ENCODE measurements around the gene TFDP2.

The TFDP2 gene

DNA sequence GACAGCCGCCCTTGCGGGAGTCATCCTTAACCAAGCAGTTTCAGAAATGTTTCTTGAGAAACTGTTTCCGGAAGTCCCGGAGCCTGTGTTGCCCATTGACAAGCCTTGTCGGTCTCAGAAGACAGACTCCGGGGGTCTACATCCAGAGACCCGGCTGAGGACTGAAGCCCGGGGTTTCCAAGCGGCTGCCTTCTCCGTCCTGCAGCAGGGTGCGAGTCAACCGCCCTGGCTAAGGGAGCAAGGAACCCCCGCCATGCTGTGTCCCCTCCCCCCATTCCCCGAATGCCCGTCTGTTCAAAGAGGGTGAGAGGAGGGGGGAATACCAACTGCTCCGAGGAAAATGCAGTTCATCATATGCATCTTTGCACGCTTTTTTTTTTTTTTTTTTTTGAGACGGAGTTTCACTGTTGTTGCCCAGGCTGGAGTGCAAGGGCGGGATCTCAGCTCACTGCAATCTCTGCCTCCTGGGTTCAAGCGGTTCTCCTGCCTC is 211.3 kb downstream of the TFDP2 start:
- no peak overlapping the region for H3K4me3 ChIP-seq (ENCODE audit: low read length, poor library complexity, severe bottlenecking)

DNA sequence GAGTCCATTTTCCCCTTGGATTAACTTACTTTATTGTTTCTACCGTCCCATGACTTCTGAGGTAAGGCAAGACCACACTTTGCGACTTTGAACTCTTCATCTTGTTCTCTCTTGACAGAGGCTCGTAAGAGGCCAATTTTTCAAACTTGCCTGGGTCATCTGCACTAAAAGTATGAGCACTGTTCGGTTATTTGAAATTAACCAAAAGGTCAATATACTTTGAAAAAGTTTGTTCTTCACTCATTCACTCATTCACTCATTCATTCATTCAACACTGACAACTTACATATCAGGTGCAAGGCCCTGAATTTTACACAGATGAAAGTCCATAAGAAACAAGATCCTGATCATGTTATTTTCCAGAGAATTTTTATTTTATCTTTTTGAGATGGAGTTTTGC is 215.0 kb downstream of the TFDP2 start:
- no peak overlapping the region for H3K9ac ChIP-seq (ENCODE audit: low read depth, low read length, poor library complexity, severe bottlenecking)
- H3K79me2 ChIP-seq (ENCODE audit: insufficient read depth, low read length): no peaks in the 10 kb centered on the region
- H3K4me2 ChIP-seq (ENCODE audit: low read depth, low read length, poor library complexity, severe bottlenecking): peak overlapping the region; percentile 46
- H3F3A ChIP-seq (ENCODE audit: low read depth): no peaks in the 10 kb centered on the region
- H3K9me2 ChIP-seq (replicated peaks; ENCODE audit: low read depth, low read length): no peaks in the 10 kb centered on the region
- H2AFZ ChIP-seq (ENCODE audit: low read length): no peak overlapping the region
- peaks cover 22% of the 10 kb centered on the region for H3K4me1 ChIP-seq (ENCODE audit: insufficient read depth, low read length, poor library complexity, severe bottlenecking)
- H4K20me1 ChIP-seq (ENCODE audit: insufficient read depth, low read length, poor library complexity, severe bottlenecking): no peaks in the 10 kb centered on the region
- H3K4me3 ChIP-seq (ENCODE audit: low read length, poor library complexity, severe bottlenecking): no peak overlapping the region
- H3K36me3 ChIP-seq (ENCODE audit: insufficient read depth, low read length): no peaks in the 10 kb centered on the region
- no peak for TF ChIP-seq EZH2phosphoT487 (IDR thresholded peaks at IDR 0.05; ENCODE audit: borderline replicate concordance)
- TF ChIP-seq, protein P1, sequence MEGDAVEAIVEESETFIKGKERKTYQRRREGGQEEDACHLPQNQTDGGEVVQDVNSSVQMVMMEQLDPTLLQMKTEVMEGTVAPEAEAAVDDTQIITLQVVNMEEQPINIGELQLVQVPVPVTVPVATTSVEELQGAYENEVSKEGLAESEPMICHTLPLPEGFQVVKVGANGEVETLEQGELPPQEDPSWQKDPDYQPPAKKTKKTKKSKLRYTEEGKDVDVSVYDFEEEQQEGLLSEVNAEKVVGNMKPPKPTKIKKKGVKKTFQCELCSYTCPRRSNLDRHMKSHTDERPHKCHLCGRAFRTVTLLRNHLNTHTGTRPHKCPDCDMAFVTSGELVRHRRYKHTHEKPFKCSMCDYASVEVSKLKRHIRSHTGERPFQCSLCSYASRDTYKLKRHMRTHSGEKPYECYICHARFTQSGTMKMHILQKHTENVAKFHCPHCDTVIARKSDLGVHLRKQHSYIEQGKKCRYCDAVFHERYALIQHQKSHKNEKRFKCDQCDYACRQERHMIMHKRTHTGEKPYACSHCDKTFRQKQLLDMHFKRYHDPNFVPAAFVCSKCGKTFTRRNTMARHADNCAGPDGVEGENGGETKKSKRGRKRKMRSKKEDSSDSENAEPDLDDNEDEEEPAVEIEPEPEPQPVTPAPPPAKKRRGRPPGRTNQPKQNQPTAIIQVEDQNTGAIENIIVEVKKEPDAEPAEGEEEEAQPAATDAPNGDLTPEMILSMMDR (conservative IDR thresholded peaks at IDR 0.05; ENCODE audit: low read length): no peak
- no peaks in the 10 kb centered on the region for H3K9me3 ChIP-seq (ENCODE audit: insufficient read depth, low read depth, low read length)
- H3K27me3 ChIP-seq (ENCODE audit: insufficient read depth, low read length, poor library complexity, severe bottlenecking): no peaks in the 10 kb centered on the region

More for the DNA sequence above, 211.3 kb downstream of the TFDP2 start:
- Histone ChIP-seq H3K36me3 (ENCODE audit: insufficient read depth, low read length) (no peaks in the 10 kb centered on the region), H3K4me1 (ENCODE audit: insufficient read depth, low read length, poor library complexity, severe bottlenecking) (peaks cover 49% of the 10 kb centered on the region), H3K4me2 (ENCODE audit: low read depth, low read length, poor library complexity, severe bottlenecking) (no peak overlapping the region), H2AFZ (ENCODE audit: low read length) (no peak overlapping the region), H3K9me2 (replicated peaks; ENCODE audit: low read depth, low read length) (no peaks in the 10 kb centered on the region), H3K79me2 (ENCODE audit: insufficient read depth, low read length) (no peaks in the 10 kb centered on the region), H3K9me3 (ENCODE audit: insufficient read depth, low read depth, low read length) (no peaks in the 10 kb centered on the region), H3K27me3 (ENCODE audit: insufficient read depth, low read length, poor library complexity, severe bottlenecking) (no peaks in the 10 kb centered on the region), H3F3A (ENCODE audit: low read depth) (peaks cover 5% of the 10 kb centered on the region), H4K20me1 (ENCODE audit: insufficient read depth, low read length, poor library complexity, severe bottlenecking) (no peaks in the 10 kb centered on the region), H3K9ac (ENCODE audit: low read depth, low read length, poor library complexity, severe bottlenecking) (no peak overlapping the region)
- TF ChIP-seq EZH2phosphoT487 (IDR thresholded peaks at IDR 0.05; ENCODE audit: borderline replicate concordance): no peak
- TF ChIP-seq, protein P1 (conservative IDR thresholded peaks at IDR 0.05; ENCODE audit: low read length): no peak

DNA sequence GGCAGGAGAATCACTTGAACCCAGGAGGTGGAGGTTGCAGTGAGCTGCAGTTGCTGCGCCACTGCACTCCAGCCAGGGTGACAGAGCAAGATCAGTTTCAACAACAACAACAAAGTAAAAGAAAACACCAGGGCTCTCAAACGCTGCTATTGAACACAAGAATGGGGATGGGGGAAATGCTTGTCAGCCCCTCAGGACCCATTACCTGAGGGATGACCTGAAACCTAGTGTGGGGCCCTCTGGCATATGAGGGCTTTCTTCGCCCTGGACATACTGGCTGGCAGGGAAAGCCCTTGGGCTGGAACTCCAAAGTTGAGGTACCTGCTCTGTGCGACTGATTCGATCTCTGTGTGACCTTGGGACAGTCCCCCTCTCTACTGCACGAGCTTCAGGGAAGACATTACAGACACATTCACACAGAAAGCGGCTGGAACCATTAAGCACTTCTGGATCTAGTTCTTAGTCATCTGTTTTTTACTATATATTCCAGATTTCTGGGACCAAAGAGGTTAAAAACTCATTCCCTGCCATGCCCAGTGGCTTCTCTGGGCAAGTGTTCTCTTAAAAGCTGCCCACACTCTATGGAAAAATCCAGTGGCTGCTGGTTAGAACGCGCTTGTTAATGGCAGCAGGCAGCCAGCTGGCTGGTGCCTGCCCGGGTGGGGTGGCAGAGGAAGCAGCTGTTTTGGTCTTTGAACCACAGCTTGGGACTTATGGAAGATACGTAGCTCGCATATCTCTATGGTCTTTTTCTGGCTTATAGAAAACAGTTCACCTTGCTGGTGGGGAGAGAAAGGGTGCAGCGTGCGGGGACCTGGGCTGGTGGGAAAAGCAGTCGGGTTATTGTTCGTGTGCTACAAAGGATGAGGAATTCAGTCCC is 215.7 kb downstream of the TFDP2 start:
- Histone ChIP-seq H3K9ac (ENCODE audit: low read depth, low read length, poor library complexity, severe bottlenecking) (no peak overlapping the region), H3K36me3 (ENCODE audit: insufficient read depth, low read length) (no peaks in the 10 kb centered on the region), H3K4me1 (ENCODE audit: insufficient read depth, low read length, poor library complexity, severe bottlenecking) (peaks cover 22% of the 10 kb centered on the region), H3K4me3 (ENCODE audit: low read length, poor library complexity, severe bottlenecking) (no peak overlapping the region), H3K27me3 (ENCODE audit: insufficient read depth, low read length, poor library complexity, severe bottlenecking) (no peaks in the 10 kb centered on the region), H2AFZ (ENCODE audit: low read length) (no peak overlapping the region), H3K4me2 (ENCODE audit: low read depth, low read length, poor library complexity, severe bottlenecking) (peak overlapping the region; percentile 46), H3K9me2 (replicated peaks; ENCODE audit: low read depth, low read length) (no peaks in the 10 kb centered on the region), H3K79me2 (ENCODE audit: insufficient read depth, low read length) (no peaks in the 10 kb centered on the region), H4K20me1 (ENCODE audit: insufficient read depth, low read length, poor library complexity, severe bottlenecking) (no peaks in the 10 kb centered on the region), H3F3A (ENCODE audit: low read depth) (no peaks in the 10 kb centered on the region), H3K9me3 (ENCODE audit: insufficient read depth, low read depth, low read length) (no peaks in the 10 kb centered on the region)
- no peak for TF ChIP-seq EZH2phosphoT487 (IDR thresholded peaks at IDR 0.05; ENCODE audit: borderline replicate concordance)
- TF ChIP-seq, protein P1 (conservative IDR thresholded peaks at IDR 0.05; ENCODE audit: low read length): no peak

All from Loucy (cell line).